HG02973 (cell line): Measurements from ENCODE around the gene ALK.
"Not testable (repeated sequence)": the region's sequence is repeated elsewhere in the genome, so short reads cannot be mapped to it uniquely, and the experiment has no call there.

ENCODE experiments used
- ATAC-seq: cut with Tn5 transposase; IDR thresholded peaks from one replicate; pipeline ENCODE4 v1.9.1; 2021; ENCODE audit warnings: moderate library complexity; ENCODE audit not compliant: unreplicated experiment

ALK gene

GRCh38 chr2:29263886-29264285 lies 657.5 kb downstream of the ALK start:
- no peak for ATAC-seq

GRCh38 chr2:29262681-29263260 lies 658.6 kb downstream of the ALK start:
- ATAC-seq = no peak

GRCh38 chr2:29261003-29261402 lies 660.4 kb downstream of the ALK start:
- no peak for ATAC-seq

GRCh38 chr2:29260142-29260772 lies 661.1 kb downstream of the ALK start:
- no peak for ATAC-seq

GRCh38 chr2:29259221-29259620 lies 662.2 kb downstream of the ALK start:
- no peak for ATAC-seq

GRCh38 chr2:29255004-29255403 lies 666.4 kb downstream of the ALK start:
- ATAC-seq = no peak

- ATAC-seq = not testable (repeated sequence)
Measured at GRCh38 chr2:29253495-29254275, 667.7 kb downstream of the ALK start.

GRCh38 chr2:29253026-29253425 lies 668.4 kb downstream of the ALK start:
- ATAC-seq = no peak

- no peak for ATAC-seq
Measured at GRCh38 chr2:29251406-29251805, 670.0 kb downstream of the ALK start.

- ATAC-seq = no peak
Measured at GRCh38 chr2:29250977-29251376, 670.4 kb downstream of the ALK start.

- no peak for ATAC-seq
Measured at GRCh38 chr2:29249666-29250253, 671.6 kb downstream of the ALK start.

- ATAC-seq = no peak
Measured at GRCh38 chr2:29247336-29247914, 674.0 kb downstream of the ALK start.

- no peak for ATAC-seq
Measured at GRCh38 chr2:29246383-29247300, 674.7 kb downstream of the ALK start.

GRCh38 chr2:29245742-29246382 lies 675.5 kb downstream of the ALK start:
- no peak for ATAC-seq

- not testable (repeated sequence) for ATAC-seq
Measured at GRCh38 chr2:29245035-29245741, 676.2 kb downstream of the ALK start.

- no peak for ATAC-seq
Measured at GRCh38 chr2:29242621-29243375, 678.6 kb downstream of the ALK start.

GRCh38 chr2:29241955-29242565 lies 679.3 kb downstream of the ALK start:
- no peak for ATAC-seq

- ATAC-seq = no peak
Measured at GRCh38 chr2:29241341-29241740, 680.0 kb downstream of the ALK start.
